ENCODE measurements around the gene CRMP1.

DNA sequence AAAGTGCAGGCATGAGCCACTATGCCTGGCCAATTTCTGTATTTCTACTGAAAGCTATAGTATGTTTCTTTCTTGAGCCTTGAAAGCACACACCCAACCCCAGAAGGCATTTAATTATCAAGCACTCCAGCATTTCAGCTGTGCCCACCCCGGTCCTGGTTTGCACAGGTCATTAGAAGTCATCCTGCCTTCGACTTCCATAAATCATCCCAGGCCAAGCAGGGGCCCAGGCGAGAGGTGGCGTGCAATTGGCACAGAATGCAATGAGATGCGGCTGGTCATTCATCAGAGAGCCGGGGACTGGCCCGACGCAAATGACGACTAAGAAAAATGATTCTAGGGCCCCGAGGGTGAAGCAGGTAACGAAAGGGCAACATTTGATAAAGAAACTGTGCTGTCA lies 24.8 kb upstream of the CRMP1 start:
- TF ChIP-seq, protein P1, sequence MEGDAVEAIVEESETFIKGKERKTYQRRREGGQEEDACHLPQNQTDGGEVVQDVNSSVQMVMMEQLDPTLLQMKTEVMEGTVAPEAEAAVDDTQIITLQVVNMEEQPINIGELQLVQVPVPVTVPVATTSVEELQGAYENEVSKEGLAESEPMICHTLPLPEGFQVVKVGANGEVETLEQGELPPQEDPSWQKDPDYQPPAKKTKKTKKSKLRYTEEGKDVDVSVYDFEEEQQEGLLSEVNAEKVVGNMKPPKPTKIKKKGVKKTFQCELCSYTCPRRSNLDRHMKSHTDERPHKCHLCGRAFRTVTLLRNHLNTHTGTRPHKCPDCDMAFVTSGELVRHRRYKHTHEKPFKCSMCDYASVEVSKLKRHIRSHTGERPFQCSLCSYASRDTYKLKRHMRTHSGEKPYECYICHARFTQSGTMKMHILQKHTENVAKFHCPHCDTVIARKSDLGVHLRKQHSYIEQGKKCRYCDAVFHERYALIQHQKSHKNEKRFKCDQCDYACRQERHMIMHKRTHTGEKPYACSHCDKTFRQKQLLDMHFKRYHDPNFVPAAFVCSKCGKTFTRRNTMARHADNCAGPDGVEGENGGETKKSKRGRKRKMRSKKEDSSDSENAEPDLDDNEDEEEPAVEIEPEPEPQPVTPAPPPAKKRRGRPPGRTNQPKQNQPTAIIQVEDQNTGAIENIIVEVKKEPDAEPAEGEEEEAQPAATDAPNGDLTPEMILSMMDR (IDR thresholded peaks at IDR 0.05) = no peak
- no peak for TF ChIP-seq POLR2A (IDR thresholded peaks at IDR 0.05)
